OCI-LY1 (cell line): ENCODE results near the gene CACNG3.

Experiments
- EZH2 ChIP-seq: fragments of 200-600 bp; sonication (generic), shearing (Covaris generic); IDR thresholded peaks from 2 replicates; pipeline ENCODE4 v1.8.0; 2017; ENCODE audit warnings: borderline replicate concordance, mixed run types, mild to moderate bottlenecking, antibody characterized with exemption, low read length, moderate library complexity, mixed read lengths
- TF ChIP-seq, protein P1 (sequence below): fragments of 200-600 bp; sonication (generic), shearing (Covaris generic); IDR thresholded peaks from 2 replicates; pipeline ENCODE4 v1.5.1; 2017; ENCODE audit warnings: mild to moderate bottlenecking, antibody characterized with exemption, low read length, moderate library complexity, mixed read lengths

DNA sequence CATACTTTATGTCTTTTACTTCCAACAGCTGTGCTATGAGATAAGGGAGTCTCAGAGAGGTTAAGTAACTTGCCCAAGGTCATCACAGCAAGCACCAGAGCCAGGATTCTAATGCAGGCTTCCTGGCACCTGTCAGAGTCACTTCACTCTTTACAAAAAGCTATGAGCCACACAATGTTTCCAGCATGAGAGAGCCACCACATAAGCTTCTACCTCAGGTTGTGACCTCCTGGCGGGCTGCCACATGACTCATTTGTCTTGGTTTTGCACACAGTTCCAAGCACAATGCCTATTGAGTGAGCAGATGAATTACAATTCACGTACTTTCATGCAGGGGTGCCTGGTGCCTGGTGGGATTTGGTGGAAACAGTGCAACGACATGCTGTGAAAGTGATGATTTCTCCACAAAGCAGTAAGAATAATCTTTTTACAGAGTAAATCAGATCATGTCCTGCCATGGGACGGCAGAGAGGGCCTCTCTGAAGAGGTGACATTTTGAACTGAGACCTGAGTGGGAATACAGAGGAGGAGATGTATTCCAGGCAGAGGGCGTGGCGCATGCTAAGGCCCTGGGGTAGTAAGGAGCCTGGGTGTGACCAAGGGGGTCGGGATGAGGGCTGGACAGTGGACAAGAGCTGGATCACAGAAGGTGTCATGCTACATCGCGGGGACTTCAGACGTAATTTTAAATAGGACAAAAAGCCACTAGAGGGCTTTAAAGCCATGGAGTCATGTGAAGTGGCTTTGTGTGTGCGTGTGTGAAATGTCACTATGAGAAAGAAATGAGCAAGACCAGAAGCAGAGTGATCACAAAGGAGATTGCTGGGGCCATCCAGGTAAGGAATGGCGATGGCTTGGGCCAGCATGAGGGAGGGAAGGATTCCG is 53.4 kb downstream of the CACNG3 start:
- TF ChIP-seq, protein P1, sequence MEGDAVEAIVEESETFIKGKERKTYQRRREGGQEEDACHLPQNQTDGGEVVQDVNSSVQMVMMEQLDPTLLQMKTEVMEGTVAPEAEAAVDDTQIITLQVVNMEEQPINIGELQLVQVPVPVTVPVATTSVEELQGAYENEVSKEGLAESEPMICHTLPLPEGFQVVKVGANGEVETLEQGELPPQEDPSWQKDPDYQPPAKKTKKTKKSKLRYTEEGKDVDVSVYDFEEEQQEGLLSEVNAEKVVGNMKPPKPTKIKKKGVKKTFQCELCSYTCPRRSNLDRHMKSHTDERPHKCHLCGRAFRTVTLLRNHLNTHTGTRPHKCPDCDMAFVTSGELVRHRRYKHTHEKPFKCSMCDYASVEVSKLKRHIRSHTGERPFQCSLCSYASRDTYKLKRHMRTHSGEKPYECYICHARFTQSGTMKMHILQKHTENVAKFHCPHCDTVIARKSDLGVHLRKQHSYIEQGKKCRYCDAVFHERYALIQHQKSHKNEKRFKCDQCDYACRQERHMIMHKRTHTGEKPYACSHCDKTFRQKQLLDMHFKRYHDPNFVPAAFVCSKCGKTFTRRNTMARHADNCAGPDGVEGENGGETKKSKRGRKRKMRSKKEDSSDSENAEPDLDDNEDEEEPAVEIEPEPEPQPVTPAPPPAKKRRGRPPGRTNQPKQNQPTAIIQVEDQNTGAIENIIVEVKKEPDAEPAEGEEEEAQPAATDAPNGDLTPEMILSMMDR, result peak; percentile 27; the same call in 1 of the 2 replicates
- TF ChIP-seq EZH2, result no peak
